Measurements from ENCODE around the gene SSBP2. TPM values are rescaled to one million over a fixed set of nuclear protein-coding genes. Genes with fewer than 3 reads are reported as not detected.
A peak's percentile ranks its signal among the peaks of the same experiment; 100 is the strongest.
"Not testable (repeated sequence)": the region's sequence is repeated elsewhere in the genome, so short reads cannot be mapped to it uniquely, and the experiment has no call there.

Gene SSBP2
- total RNA-seq, 1 experiment from 2014 or later = 30.0 TPM

- Histone ChIP-seq H3K27ac (no peak overlapping the region), H3K27me3 (no peaks in the 10 kb centered on the region), H3K9me3 (replicated peaks) (0 out of 2 replicates have a peak, but pooled peaks cover 4% of the 10 kb centered on the region), H3K4me3 (no peak overlapping the region), H3K36me3 (no peaks in the 10 kb centered on the region), H3K4me1 (no peaks in the 10 kb centered on the region)
- DNase-seq = no peak
These were observed 149.0 kb downstream of the SSBP2 start for GRCh38 chr5:81601919-81602318.

DNA sequence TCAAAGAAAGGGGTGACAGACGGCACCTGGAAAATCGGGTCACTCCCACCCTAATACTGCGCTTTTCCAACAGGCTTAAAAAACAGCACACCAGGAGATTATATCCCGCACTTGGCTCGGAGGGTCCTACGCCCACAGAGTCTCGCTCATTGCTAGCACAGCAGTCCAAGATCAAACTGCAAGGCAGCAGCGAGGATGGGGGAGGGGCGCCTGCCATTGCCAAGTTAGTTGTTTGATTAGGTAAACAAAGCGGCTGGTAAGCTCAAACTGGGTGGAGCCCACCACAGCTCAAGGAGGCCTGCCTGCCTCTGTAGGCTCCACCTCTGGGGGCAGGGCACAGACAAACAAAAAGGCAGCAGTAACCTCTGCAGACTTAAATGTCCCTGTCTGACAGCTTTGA, 158.8 kb downstream of the SSBP2 start:
- H3K4me3 ChIP-seq; H3K36me3 ChIP-seq; H3K27me3 ChIP-seq; H3K9me3 ChIP-seq (replicated peaks); H3K27ac ChIP-seq; H3K4me1 ChIP-seq; DNase-seq: not testable (repeated sequence)

- DNase-seq = no peak
- Histone ChIP-seq H3K4me3 (no peak overlapping the region), H3K27ac (no peak overlapping the region), H3K9me3 (replicated peaks) (peaks cover 7% of the 10 kb centered on the region; the same call in 1 of the 2 replicates), H3K36me3 (no peaks in the 10 kb centered on the region), H3K27me3 (no peaks in the 10 kb centered on the region), H3K4me1 (no peaks in the 10 kb centered on the region)
These were observed 160.2 kb downstream of the SSBP2 start for GRCh38 chr5:81590498-81591384.

DNA sequence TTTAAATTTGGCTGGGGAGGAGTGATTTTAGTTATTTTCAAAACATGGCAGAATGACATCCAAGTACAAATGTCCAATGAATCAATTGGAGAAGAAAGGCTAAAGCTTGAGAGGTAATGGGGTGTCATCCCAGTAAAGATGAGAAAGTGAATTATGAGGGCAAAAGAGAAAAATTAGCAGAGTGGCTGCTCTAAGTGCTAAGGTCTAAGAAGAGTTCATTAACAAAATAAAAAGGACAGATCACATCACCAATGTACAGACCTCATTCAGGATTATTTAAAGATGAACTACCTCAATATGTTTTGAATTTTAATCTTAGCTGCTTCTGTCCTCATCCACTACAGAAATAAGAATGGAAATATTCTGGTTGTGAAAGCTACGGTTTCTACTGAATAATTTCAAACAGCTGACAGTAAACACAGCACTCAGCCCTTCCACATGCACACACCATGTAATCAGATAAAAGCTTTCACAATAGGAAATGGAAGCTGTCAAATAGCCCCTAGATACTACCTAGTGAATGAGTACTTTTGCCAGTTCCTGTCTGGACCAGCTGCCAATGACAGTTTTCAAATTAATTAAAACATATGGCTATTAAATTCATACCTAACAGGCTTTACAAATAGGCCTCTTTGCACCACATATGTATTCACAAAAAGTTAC, 171.5 kb downstream of the SSBP2 start:
- Histone ChIP-seq H3K36me3 (no peaks in the 10 kb centered on the region), H3K4me3 (no peak overlapping the region), H3K4me1 (peaks cover 10% of the 10 kb centered on the region), H3K27me3 (no peaks in the 10 kb centered on the region), H3K9me3 (replicated peaks) (no peaks in the 10 kb centered on the region), H3K27ac (peak overlapping the region; percentile 46)
- DNase-seq = peak; percentile 19 to 72

DNA sequence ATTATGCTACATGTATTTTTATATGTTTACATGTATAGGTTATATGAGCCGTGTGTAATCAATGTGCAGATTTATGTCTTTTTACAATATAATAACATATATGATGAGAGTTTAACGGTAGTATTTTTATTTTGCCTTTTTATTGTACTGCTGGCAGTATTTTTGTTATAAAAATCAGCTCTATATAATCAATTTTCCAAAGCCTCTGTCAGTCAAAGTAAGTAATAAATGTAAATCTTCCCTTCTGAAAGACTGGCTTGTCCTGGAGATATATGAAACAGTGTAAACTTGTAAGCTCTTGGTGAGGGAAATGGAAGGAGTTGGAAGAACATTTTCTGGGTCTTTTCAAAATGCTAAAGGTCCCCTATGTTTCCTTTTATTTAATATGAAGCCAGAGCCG, 173.8 kb downstream of the SSBP2 start:
- Histone ChIP-seq H3K4me3 (no peak overlapping the region), H3K9me3 (replicated peaks) (no peaks in the 10 kb centered on the region), H3K27ac (no peak overlapping the region), H3K27me3 (no peaks in the 10 kb centered on the region), H3K4me1 (peaks cover 10% of the 10 kb centered on the region), H3K36me3 (no peaks in the 10 kb centered on the region)
- no peak for DNase-seq

DNA sequence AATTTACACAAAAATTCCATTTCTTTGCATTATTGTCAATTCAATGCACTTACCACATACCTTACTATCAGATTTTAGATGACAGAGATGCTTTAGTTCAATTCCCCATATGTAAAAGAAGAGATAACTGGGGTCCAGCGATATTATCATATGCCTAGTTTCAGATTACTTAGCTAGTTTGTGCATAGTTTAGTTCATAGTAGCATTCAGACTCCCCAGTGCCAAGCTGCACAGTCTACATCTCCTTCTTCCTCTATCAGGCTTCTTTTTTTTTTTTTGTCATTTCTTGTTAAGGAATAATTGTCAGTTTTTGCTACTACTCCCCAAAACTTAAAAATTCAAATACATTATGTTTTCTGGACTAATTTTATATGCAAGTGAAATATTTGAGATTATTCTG, 175.0 kb downstream of the SSBP2 start:
- Histone ChIP-seq H3K27me3 (no peaks in the 10 kb centered on the region), H3K27ac (no peak overlapping the region), H3K36me3 (no peaks in the 10 kb centered on the region), H3K9me3 (replicated peaks) (no peaks in the 10 kb centered on the region), H3K4me1 (peaks cover 10% of the 10 kb centered on the region), H3K4me3 (no peak overlapping the region)
- DNase-seq = no peak

GRCh38 chr5:81572201-81572600, 178.7 kb downstream of the SSBP2 start:
- no peaks in the 10 kb centered on the region for H3K36me3 ChIP-seq
- no peaks in the 10 kb centered on the region for H3K9me3 ChIP-seq (replicated peaks)
- no peak overlapping the region for H3K4me3 ChIP-seq
- H3K27ac ChIP-seq = no peak overlapping the region
- H3K27me3 ChIP-seq = no peaks in the 10 kb centered on the region
- H3K4me1 ChIP-seq = no peaks in the 10 kb centered on the region
- DNase-seq = no peak

DNA sequence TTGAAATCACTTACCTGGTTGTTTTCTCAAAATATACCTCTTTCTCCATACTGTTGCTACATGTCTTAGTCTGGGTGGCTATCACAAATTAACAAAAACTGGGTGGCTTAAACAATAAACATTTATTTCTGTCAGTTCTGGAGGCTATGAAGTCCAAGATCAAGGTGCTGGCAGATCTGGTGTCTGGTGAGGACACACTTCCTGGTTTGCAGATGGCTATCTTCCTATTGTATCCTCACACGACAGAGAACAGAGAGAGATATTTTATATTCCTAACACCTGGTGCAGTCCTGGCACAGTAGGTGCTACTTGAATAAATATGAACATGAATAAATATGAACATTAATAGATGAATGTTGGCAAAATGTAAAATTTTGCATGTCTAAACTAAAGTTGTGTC, 192.7 kb downstream of the SSBP2 start:
- DNase-seq = no peak
- no peak overlapping the region for H3K27ac ChIP-seq
- no peaks in the 10 kb centered on the region for H3K4me1 ChIP-seq
- no peak overlapping the region for H3K4me3 ChIP-seq
- no peaks in the 10 kb centered on the region for H3K9me3 ChIP-seq (replicated peaks)
- no peaks in the 10 kb centered on the region for H3K27me3 ChIP-seq
- no peaks in the 10 kb centered on the region for H3K36me3 ChIP-seq

DNA sequence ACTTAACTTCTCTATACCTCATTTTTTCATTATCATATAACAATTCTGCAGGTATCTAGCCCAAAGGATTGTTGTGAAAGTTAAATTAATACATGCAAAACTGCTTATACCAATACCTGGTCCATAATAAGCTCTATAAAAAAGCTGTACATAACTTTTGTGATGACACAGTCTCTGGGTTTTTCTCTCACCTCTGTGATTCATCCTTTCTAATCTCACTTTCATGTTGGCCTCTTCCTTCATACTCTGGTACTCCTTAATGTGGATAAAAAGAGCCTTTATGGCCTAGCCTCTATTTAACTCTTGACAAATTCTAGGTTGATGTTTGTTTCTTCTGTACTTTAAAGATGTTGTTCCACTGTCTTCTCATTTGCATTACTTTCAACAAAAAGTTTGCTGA, 194.1 kb downstream of the SSBP2 start:
- Histone ChIP-seq H3K36me3 (no peaks in the 10 kb centered on the region), H3K4me3 (no peak overlapping the region), H3K27me3 (no peaks in the 10 kb centered on the region), H3K27ac (no peak overlapping the region), H3K9me3 (replicated peaks) (no peaks in the 10 kb centered on the region), H3K4me1 (no peaks in the 10 kb centered on the region)
- DNase-seq = no peak

- Histone ChIP-seq H3K27ac (no peak overlapping the region), H3K4me3 (no peak overlapping the region), H3K9me3 (replicated peaks) (no peaks in the 10 kb centered on the region), H3K36me3 (peaks cover 2% of the 10 kb centered on the region; the same call in 1 of the 2 replicates), H3K27me3 (no peaks in the 10 kb centered on the region), H3K4me1 (no peaks in the 10 kb centered on the region)
- DNase-seq = no peak
These were observed 195.0 kb downstream of the SSBP2 start for GRCh38 chr5:81555865-81556264.

GRCh38 chr5:81554647-81555046, 196.2 kb downstream of the SSBP2 start:
- no peaks in the 10 kb centered on the region for H3K9me3 ChIP-seq (replicated peaks)
- no peak for DNase-seq
- no peak overlapping the region for H3K4me3 ChIP-seq
- H3K36me3 ChIP-seq = peaks cover 2% of the 10 kb centered on the region; the same call in 1 of the 2 replicates
- no peaks in the 10 kb centered on the region for H3K27me3 ChIP-seq
- H3K27ac ChIP-seq = no peak overlapping the region
- H3K4me1 ChIP-seq = no peaks in the 10 kb centered on the region

DNA sequence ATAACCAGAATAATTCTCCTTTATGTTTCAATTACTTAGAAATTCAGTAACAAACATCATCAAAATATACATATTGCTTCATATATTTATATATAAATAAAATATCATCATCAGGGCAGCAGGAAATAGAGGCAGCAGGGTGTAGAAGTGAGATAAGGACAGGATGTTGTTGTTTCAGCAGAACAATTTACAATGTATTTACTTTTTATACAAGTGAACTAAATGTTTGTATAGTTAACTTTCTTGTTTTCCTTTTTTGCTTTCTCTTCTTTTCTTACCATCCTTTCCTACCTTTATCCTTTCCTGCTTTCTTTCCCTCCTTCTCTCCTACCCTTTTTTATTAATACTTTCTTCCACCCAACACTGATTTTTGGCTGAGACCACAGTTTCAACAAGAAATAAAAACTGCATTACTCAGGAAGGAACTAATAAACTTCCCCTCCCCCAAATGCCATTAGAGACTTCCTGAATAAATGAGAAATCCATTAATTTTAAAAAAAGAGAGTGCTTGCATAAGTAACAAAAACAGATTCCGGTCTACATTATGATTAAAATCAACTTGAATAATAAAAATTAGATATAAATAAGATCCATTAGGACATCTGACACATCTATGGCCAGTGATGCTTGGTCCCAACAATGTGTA, 197.2 kb downstream of the SSBP2 start:
- H3K9me3 ChIP-seq (replicated peaks) = no peaks in the 10 kb centered on the region
- H3K27ac ChIP-seq = no peak overlapping the region
- H3K4me3 ChIP-seq = no peak overlapping the region
- H3K27me3 ChIP-seq = no peaks in the 10 kb centered on the region
- H3K36me3 ChIP-seq = peaks cover 2% of the 10 kb centered on the region; the same call in 1 of the 2 replicates
- no peaks in the 10 kb centered on the region for H3K4me1 ChIP-seq
- no peak for DNase-seq

GRCh38 chr5:81552852-81553566, 197.9 kb downstream of the SSBP2 start:
- no peak for DNase-seq
- H3K27ac ChIP-seq = no peak overlapping the region

DNA sequence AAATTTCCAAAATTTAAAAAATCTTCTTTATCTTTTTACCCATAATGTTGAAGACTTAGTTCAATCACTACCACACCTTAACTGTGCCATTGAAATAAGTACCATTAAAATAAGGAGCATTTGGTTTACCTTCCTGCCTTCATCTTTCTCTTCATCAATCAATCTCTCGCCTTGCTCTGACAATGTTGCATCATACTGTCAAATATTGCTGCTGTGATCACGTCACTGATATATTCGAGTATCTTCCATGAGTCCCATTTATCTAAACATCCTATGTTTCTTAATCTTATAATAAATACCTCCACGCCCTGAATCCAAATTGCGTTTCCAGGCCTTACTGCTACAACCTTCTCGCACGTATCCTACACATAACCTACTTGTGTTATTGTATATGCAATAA, 201.8 kb downstream of the SSBP2 start:
- H3K27ac ChIP-seq = no peak overlapping the region

More at GRCh38 chr5:81552852-81553566, 197.9 kb downstream of the SSBP2 start:
- Histone ChIP-seq H3K36me3 (peaks cover 2% of the 10 kb centered on the region; the same call in 1 of the 2 replicates), H3K4me1 (no peaks in the 10 kb centered on the region), H3K4me3 (no peak overlapping the region), H3K9me3 (replicated peaks) (no peaks in the 10 kb centered on the region), H3K27me3 (no peaks in the 10 kb centered on the region)

More for the DNA sequence above, 201.8 kb downstream of the SSBP2 start:
- no peaks in the 10 kb centered on the region for H3K4me1 ChIP-seq
- H3K9me3 ChIP-seq (replicated peaks) = no peaks in the 10 kb centered on the region
- no peaks in the 10 kb centered on the region for H3K27me3 ChIP-seq
- no peak for DNase-seq
- H3K36me3 ChIP-seq = peaks cover 2% of the 10 kb centered on the region; the same call in 1 of the 2 replicates
- H3K4me3 ChIP-seq = no peak overlapping the region

All from SJCRH30 (cell line).